ENCODE data around the gene P2RY12. TPM values are rescaled to one million over a fixed set of nuclear protein-coding genes. Genes with fewer than 3 reads are reported as not detected.

Gene P2RY12
- polyA plus RNA-seq, 2 of the 4 experiments (the other 2 are of a cell fraction): not detected

DNA sequence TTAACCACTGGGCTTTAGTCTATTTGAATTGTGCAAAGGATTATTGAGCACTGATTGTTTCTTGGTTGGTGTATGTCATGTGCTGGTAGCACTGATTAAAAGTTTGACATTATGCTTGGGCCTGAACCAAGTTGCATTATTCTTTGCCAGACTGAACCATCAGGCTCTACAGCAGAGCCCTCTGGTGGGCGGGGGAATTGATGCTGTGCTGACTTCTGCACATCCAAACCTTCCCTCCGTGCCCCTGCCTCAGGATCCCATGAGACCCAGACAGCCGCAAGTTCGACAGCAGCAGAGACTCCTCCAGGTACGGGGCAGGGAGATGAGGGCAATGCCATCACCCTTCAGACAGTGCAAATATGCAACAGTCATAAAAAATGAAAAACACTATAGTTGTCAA is 28.4 kb upstream of the P2RY12 start:
- ATAC-seq: no peak
- no peak for DNase-seq (ENCODE audit: low read depth in 1 of 2, low spot score in 1 of 2)
- TF ChIP-seq, protein P1, sequence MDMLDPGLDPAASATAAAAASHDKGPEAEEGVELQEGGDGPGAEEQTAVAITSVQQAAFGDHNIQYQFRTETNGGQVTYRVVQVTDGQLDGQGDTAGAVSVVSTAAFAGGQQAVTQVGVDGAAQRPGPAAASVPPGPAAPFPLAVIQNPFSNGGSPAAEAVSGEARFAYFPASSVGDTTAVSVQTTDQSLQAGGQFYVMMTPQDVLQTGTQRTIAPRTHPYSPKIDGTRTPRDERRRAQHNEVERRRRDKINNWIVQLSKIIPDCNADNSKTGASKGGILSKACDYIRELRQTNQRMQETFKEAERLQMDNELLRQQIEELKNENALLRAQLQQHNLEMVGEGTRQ (IDR thresholded peaks at IDR 0.05): no peak
- TF ChIP-seq CHD4 (IDR thresholded peaks at IDR 0.05; ENCODE audit: borderline replicate concordance): no peak
- no peak for TF ChIP-seq FOSL2 (IDR thresholded peaks at IDR 0.05)
- TF ChIP-seq FOSL2 (CRISPR knock-in tag; IDR thresholded peaks at IDR 0.05): no peak
- TF ChIP-seq GATA3 (IDR thresholded peaks at IDR 0.05; ENCODE audit: borderline replicate concordance): no peak
- no peak for TF ChIP-seq MAZ (IDR thresholded peaks at IDR 0.05; ENCODE audit: borderline replicate concordance, low read depth, low read length)
- no peak for TF ChIP-seq SREBF2 (IDR thresholded peaks at IDR 0.05)
- TF ChIP-seq RCOR1 (IDR thresholded peaks at IDR 0.05; ENCODE audit: low read depth, low read length): no peak

DNA sequence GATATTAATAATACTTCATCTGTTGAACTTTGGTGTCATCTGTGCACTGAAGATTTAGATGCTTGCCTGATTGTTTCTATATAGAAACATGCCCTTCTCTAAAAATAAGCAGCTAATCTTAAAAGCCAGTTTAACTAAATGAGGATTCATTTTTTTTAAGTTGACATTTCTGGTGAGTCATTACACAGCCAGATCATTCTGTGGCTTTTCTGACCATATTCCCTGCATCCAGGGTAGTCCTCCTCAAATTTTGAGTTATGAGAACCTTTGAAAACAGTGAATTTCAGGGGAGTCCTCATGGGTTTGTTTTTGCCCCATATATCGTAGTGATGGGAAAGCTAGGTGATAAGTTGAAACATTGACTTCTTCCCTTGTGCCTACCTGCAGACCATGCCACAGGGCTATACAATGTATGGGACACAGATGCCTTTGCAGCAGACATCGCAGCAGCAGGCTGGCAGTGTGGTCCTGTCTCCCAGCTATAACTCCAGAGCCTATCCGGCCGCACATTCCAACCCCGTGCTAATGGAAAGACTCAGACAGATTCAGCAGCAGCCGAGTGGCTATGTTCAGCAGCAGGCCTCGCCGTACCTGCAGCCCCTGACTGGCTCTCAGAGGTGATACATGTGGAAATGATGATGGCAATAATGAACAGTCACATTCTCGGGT is 26.5 kb upstream of the P2RY12 start:
- Histone ChIP-seq H3K27ac (no peak overlapping the region), H3K4me3 (no peak overlapping the region), H3K4me2 (no peak overlapping the region), H3K9me3 (no peaks in the 10 kb centered on the region), H3K4me1 (no peaks in the 10 kb centered on the region)
- no peak for ATAC-seq
- TF ChIP-seq RNF2 (IDR thresholded peaks at IDR 0.05; ENCODE audit: borderline replicate concordance, low read depth): no peak
- TF ChIP-seq ESRRA (IDR thresholded peaks at IDR 0.05; ENCODE audit: borderline replicate concordance, low read length): no peak
- no peak for DNase-seq (ENCODE audit: low read depth in 1 of 2, low spot score in 1 of 2)
- ChIA-PET CTCF (interaction anchor here (0.6 to 1.6 kb wide), 3 partner anchors 15 to 155 kb away, joined by 3 to 4 read pairs (median 4); no protein-coding TSS in a partner anchor), POLR2A (no interaction called here)
- WGBS (ENCODE audit: missing lambda C conversion rate): 83% methylated on average over 9 of the region's 9 CpGs
- FAIRE-seq: no peak

More for the DNA sequence above, 28.4 kb upstream of the P2RY12 start:
- FAIRE-seq: no peak
- H3K4me1 ChIP-seq: no peaks in the 10 kb centered on the region
- POLR2A ChIA-PET: no interaction called here
- no peak overlapping the region for H3K27ac ChIP-seq
- H3K4me3 ChIP-seq: no peak overlapping the region
- 58% methylated on average over 5 of the region's 5 CpGs for WGBS (ENCODE audit: missing lambda C conversion rate)
- CTCF ChIA-PET: interaction anchor here (0.7 kb wide), 1 partner anchor 15 kb away, joined by 3 read pairs; no protein-coding TSS in a partner anchor
- H3K4me2 ChIP-seq: no peak overlapping the region
- no peaks in the 10 kb centered on the region for H3K9me3 ChIP-seq

DNA sequence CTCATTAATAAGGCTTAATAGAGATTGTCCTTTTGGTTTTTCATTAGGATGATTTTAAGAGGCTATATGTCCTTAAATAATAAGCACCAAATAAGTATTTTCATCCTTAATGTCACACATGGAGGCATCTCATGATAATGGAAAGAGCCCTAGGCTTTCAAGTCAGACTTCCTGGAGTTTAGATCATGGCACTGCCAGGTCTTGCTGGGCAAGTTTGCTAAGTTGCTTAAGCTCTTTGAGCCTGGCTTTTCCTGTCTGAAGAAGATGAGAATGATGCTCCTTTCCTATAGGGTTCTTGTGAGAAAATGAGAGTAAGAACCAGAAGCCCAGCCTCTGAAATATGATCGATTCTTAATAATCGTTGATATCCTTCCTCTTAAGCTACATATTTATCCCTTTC is 23.4 kb upstream of the P2RY12 start:
- no peak overlapping the region for H3K4me3 ChIP-seq
- POLR2A ChIA-PET: no interaction called here
- H3K27ac ChIP-seq: no peak overlapping the region
- DNase-seq (ENCODE audit: low read depth in 1 of 2, low spot score in 1 of 2) (no peak), ATAC-seq (no peak), FAIRE-seq (no peak)
- no peaks in the 10 kb centered on the region for H3K4me1 ChIP-seq
- no peaks in the 10 kb centered on the region for H3K9me3 ChIP-seq
- no peak overlapping the region for H3K4me2 ChIP-seq
- CTCF ChIA-PET: interaction anchor here (1.0 kb wide), 1 partner anchor 10 kb away, joined by 4 read pairs; no protein-coding TSS in a partner anchor
- 94% methylated on average over 2 of the region's 2 CpGs for WGBS (ENCODE audit: missing lambda C conversion rate)
- TF ChIP-seq TP53 (CRISPR knock-in tag; IDR thresholded peaks at IDR 0.05) (no peak), JUNB (IDR thresholded peaks at IDR 0.05) (no peak), HOXB5 (CRISPR knock-in tag; IDR thresholded peaks at IDR 0.05) (no peak), MYC (IDR thresholded peaks at IDR 0.05; ENCODE audit: borderline replicate concordance, low read length) (no peak), SREBF2 (IDR thresholded peaks at IDR 0.05) (no peak), NR3C1 (IDR thresholded peaks at IDR 0.05) (no peak), SMC3 (IDR thresholded peaks at IDR 0.05) (no peak), RARB (CRISPR knock-in tag; IDR thresholded peaks at IDR 0.05) (no peak), CHD2 (IDR thresholded peaks at IDR 0.05; ENCODE audit: low read length, partially characterized antibody) (no peak), FOSL2 (IDR thresholded peaks at IDR 0.05) (no peak), FOSL2 (CRISPR knock-in tag; IDR thresholded peaks at IDR 0.05) (no peak), ZSCAN20 (CRISPR knock-in tag; IDR thresholded peaks at IDR 0.05) (no peak), CBX8 (IDR thresholded peaks at IDR 0.05) (no peak), HEYL (CRISPR knock-in tag; IDR thresholded peaks at IDR 0.05) (no peak), RCOR1 (IDR thresholded peaks at IDR 0.05; ENCODE audit: low read depth, low read length) (no peak), RAD21 (conservative IDR thresholded peaks at IDR 0.05 in 1 of 2, IDR thresholded peaks at IDR 0.05 in 1 of 2) (no peak)
- TF ChIP-seq, protein P1 (IDR thresholded peaks at IDR 0.05): no peak
- TF ChIP-seq, protein P2, sequence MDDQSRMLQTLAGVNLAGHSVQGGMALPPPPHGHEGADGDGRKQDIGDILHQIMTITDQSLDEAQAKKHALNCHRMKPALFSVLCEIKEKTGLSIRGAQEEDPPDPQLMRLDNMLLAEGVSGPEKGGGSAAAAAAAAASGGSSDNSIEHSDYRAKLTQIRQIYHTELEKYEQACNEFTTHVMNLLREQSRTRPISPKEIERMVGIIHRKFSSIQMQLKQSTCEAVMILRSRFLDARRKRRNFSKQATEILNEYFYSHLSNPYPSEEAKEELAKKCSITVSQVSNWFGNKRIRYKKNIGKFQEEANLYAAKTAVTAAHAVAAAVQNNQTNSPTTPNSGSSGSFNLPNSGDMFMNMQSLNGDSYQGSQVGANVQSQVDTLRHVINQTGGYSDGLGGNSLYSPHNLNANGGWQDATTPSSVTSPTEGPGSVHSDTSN (IDR thresholded peaks at IDR 0.05): no peak
- TF ChIP-seq, protein P3, sequence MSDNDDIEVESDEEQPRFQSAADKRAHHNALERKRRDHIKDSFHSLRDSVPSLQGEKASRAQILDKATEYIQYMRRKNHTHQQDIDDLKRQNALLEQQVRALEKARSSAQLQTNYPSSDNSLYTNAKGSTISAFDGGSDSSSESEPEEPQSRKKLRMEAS (IDR thresholded peaks at IDR 0.05): no peak
- TF ChIP-seq, protein P4, sequence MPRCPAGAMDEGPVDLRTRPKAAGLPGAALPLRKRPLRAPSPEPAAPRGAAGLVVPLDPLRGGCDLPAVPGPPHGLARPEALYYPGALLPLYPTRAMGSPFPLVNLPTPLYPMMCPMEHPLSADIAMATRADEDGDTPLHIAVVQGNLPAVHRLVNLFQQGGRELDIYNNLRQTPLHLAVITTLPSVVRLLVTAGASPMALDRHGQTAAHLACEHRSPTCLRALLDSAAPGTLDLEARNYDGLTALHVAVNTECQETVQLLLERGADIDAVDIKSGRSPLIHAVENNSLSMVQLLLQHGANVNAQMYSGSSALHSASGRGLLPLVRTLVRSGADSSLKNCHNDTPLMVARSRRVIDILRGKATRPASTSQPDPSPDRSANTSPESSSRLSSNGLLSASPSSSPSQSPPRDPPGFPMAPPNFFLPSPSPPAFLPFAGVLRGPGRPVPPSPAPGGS (IDR thresholded peaks at IDR 0.05): no peak
